OCI-M2 (cell line): ENCODE results near the gene CEP112.

Source experiments
- DNase-seq: peaks from one replicate; lab custom pipeline; 2025; ENCODE audit not compliant: unreplicated experiment; lab: John Stamatoyannopoulos, UW

CEP112 gene

GRCh38 chr17:66191593-66192377 lies at the start of gene CEP112:
Gene CEP112, minus strand, starts transcription at chr17:66192133.
- no peak for DNase-seq

GRCh38 chr17:66240630-66241029 lies 48.7 kb upstream of the CEP112 start:
- DNase-seq: no peak

- DNase-seq: no peak
Measured at GRCh38 chr17:66240013-66240412, 48.1 kb upstream of the CEP112 start.

- no peak for DNase-seq
Measured at GRCh38 chr17:66235377-66235994, 43.6 kb upstream of the CEP112 start.

DNA sequence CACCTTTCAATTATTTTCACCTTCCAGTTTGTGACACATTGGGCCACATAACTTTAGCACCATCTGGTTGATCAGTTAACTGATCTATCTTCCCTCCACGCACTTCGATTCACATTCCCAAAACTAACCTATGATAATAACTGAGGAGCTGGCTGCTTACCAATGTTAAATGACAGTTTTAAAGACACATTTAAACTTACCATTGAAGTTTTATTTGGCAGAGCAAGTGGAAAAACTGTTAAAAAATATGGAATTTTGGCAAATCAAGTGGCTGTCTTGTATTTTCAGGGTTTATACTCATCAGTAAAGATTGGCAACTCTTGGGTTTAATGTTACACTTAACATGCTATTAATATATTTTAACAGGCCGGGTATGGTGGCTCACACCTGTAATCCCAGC lies 42.7 kb upstream of the CEP112 start:
- no peak for DNase-seq

DNA sequence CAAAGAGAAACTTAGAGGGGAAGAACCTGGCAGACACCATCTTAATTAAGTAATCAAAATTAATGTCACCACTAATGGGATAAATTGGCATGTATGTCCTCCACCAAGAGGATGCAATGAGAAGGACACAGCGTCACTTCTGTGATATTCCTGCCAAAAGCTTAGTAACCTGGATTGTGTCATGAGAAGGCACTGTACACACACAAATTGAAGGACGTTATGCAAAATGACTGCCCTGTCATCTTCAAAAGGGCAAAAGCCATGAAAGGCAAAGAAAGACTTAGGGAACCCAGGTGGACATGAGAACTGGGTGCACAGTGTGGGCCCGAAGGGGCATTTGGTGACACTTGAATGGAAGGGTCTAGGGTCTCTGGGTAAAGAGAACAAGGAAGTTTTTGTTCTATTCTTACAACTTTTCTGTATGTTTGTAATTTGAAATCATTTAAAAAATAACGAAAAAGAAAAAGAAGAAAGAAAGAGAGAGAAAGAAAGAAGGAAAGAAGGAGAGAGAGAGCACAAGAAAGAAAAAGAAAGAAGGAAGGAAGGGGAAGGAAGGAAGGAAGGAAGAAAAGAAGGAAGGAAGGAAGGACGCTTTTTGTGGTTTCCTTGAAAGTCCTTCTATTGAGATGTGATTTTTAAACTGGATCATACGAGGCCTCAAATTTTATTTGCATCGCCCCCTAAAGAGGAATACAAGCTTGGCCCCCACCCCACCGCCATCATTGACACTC lies 41.3 kb upstream of the CEP112 start:
- DNase-seq: no peak

DNA sequence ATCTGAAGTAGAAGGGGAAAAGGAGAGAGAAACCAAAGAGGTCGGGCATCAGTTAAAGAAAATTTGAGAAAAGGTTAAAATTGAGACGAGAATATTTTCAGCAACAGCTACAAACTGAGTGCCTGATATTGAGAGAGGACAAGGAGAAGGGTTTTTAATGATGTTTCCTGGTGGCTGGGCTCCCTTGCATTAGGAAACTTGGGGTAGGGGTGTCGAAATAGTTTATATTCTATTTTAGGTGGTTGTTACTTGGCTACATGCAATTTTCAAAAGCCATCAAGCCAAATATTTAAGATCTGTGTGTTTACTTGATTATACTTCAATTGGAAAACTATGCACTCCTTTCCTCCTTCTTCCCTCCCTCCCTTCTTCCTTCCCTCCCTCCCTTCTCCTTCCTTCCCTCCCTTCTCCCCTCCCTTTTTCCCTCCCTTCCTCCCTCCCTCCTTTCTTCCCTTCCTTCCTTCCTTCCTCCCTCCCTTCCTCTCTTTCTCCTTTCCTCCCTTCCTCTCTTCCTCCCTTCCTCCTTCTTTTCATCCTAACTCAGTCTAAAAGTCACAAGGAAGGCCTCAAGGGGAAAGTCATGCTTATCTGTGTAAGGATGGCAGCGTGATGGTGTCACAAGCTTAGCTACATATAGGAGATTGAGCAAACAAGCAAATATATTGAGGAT lies 39.1 kb upstream of the CEP112 start:
- no peak for DNase-seq

DNA sequence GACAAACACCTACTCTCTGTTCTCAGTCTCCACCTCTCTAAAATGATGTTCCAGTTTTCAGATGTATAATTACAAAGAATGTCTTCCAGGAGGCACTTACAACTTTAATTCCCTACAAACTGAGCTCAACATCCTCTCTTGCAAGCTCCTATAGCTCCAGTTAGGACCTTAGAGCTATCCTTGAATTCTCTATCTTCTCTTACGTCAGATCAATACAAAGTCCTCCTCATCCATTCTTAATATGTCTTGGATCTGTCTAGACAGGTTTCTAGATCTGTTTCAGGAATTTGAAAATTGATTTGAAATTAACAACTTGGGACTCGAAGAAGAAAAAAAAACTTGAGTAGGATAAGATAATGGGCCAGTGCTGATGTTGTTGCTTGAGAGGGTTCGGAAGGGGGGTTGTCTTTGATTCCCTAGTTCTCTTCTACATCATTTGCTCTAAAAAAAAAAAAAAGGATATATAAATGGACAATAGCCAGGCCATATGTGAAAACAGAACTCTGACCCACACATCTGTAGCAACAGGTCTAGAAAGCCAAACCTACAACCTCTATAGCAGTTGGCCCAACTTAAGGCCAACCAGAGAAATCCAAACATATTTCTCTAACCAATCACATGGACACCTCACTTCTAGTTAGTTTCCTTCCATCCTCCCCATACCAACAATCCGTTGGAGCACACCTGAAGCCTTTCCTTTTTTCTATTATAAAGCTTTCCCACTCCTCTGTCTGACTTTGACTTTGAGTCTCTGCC lies 38.0 kb upstream of the CEP112 start:
- no peak for DNase-seq

- DNase-seq: no peak
Measured at GRCh38 chr17:66228887-66229782, 37.2 kb upstream of the CEP112 start, which contains the start of gene APOH. Gene APOH, minus strand, starts transcription at chr17:66229415. Its CDS starts 36 bp downstream, at chr17:66229379.

DNA sequence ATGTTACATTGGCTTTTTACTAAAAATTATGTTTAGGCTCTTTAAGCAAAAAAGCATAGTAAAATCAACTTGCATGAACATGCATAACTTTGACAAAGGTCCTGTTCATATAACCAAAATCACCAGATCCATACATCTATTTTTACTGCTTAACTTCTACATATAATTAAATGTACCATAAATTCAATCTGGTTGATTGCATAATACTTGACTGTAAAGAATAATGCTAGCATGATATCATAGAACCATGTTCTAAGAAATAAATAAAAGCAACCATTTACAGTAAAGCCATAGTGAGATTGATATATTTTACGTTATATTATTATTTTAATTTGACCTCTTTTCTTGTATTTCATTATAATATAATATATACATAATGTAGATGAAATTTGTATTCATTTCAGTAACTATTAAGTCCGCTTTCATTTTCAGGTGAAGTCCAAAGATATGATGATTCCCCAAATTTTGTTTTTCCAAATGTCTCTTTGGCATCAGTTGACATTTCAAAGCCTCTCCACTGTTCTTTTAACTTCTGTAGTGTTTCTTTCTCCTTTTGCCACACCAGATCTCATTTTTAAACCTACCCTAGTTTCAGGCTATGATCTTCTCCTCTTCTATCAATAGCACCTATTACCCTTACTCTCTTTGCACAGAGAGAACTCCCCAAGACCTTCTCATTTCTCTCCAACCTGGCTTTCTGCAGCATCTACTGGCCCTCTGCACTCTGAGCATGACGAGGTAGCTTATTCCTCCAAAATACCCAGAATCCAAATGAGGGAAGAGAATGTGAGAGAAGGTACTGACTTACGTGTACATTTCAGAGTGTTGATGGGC lies 35.5 kb upstream of the CEP112 start:
- no peak for DNase-seq

DNA sequence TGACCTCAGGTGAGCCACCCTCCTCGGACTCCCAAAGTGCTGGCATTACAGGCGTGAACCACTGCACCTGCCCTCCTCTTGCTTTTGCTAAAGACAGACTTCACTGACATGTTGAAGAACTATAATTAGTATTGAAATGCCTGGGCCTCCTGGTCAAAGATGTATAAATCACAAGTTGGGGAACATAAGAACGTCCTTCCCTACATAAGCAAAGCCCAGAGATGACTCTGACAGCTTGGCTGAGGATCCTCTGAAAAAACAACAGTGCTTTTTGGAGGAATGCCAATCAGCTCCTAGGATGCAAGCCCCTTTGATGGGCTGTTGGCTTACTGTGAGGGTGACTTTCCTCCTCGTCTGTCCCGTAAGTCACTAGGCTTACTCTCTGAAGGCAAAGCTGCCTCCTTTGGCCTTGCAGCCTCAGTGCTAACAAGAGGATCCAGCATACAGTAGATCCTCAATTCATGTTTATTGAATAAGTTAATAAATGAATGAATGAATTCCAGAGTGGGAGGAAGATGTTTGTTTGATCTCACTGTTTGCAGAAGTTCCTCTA lies 30.9 kb upstream of the CEP112 start:
- DNase-seq: no peak

DNA sequence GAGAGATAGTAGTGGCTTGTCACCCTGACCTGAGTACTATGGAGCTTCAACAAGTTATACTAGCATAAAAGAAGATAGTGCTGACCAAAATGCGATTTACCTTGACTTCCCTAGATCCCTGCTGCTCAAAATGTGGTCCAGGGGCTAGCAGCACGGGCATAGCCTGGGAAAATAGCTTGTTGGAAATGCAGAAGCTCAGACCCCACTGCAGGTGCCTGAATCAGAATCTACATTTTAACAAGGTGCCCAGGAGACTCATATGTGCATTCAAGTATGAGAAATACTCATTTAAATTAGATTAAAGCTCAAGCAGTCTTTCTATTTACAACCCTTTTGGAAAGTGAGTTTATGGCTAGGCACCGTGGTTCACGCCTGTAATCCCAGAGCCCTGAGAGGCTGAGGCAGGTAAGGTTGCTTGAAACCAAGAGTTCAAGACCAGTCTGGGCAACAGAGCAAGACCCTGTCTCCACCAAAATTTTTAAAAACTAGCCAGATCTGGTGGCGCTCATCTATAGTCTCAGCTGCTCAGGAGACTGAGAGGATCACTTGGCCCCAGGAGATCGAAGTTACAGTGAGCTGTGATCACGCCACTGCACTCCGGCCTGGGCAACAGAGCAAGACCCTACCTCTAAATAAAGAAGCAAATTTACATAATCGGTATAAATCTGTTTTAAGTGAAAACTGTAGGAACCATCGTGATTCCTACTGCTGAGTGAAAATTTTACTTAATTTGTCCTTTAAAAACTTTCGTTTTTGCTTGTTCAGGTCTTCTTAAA lies 30.0 kb upstream of the CEP112 start:
- DNase-seq: no peak

DNA sequence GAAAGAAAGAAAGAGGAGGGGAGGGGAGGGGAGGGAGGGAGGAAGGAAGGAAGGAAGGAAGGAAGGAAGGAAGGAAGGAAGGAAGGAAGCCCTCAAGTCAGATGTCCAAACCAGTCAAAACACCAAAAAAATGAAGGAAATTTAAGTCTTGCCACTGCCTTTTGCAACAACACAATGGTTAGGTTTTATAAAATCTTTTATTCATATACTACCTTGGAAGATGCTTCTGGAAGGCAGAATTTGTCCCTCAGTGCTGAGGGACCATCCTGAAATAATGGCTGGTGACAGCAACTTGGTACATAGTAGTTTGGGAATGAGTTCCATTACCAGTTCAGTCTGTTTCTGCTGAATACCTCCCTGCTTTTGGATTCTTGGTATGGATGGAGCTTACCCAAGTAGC lies 29.4 kb upstream of the CEP112 start:
- DNase-seq: no peak

GRCh38 chr17:66220079-66220835 lies 28.3 kb upstream of the CEP112 start:
- DNase-seq: no peak

GRCh38 chr17:66215529-66215911 lies 23.6 kb upstream of the CEP112 start:
- DNase-seq: no peak

- DNase-seq: no peak
Measured at GRCh38 chr17:66214884-66215528, 23.1 kb upstream of the CEP112 start.
